Ishikawa (cell line): ENCODE data around the gene CUBN.

ENCODE experiments used
- CEBPB ChIP-seq: IDR thresholded peaks from 2 replicates; pipeline ENCODE4 v1.6.1; 2012
- CREB1 ChIP-seq: IDR thresholded peaks from 2 replicates; pipeline ENCODE4 v1.6.1; 2012; ENCODE audit warnings: low read depth
- EGR1 ChIP-seq: IDR thresholded peaks from 2 replicates; pipeline ENCODE4 v1.6.1; 2012
- EP300 ChIP-seq: IDR thresholded peaks from 2 replicates; pipeline ENCODE4 v1.6.1; 2012; ENCODE audit warnings: borderline replicate concordance
- FOXM1 ChIP-seq: IDR thresholded peaks from 2 replicates; pipeline ENCODE4 v1.6.1; 2012; ENCODE audit warnings: low read depth, borderline replicate concordance
- NFIC ChIP-seq: IDR thresholded peaks from 2 replicates; pipeline ENCODE4 v1.6.1; 2012
- RAD21 ChIP-seq: IDR thresholded peaks from 2 replicates; pipeline ENCODE4 v1.6.1; 2012; ENCODE audit warnings: low read depth
- TAF1 ChIP-seq: IDR thresholded peaks from 2 replicates; pipeline ENCODE4 v1.6.1; 2012; ENCODE audit warnings: low read depth, mild to moderate bottlenecking
- TCF12 ChIP-seq: IDR thresholded peaks from 2 replicates; pipeline ENCODE4 v1.6.1; 2012; ENCODE audit warnings: low read depth
- TEAD4 ChIP-seq: IDR thresholded peaks from 2 replicates; pipeline ENCODE4 v1.6.1; 2012
- YY1 ChIP-seq: IDR thresholded peaks from 2 replicates; pipeline ENCODE4 v1.6.1; 2012; ENCODE audit warnings: low read depth
- ZBTB7A ChIP-seq: IDR thresholded peaks from 2 replicates; pipeline ENCODE4 v1.6.1; 2012; ENCODE audit warnings: low read depth
- TF ChIP-seq, protein P1 (sequence below): IDR thresholded peaks from 2 replicates; pipeline ENCODE4 v1.6.1; 2012; ENCODE audit warnings: low read depth, mild to moderate bottlenecking
- TF ChIP-seq, protein P2 (sequence below): IDR thresholded peaks from 2 replicates; pipeline ENCODE4 v1.6.1; 2012
- TF ChIP-seq, protein P3 (sequence below): IDR thresholded peaks from 2 replicates; pipeline ENCODE4 v1.6.1; 2012

The CUBN gene

DNA sequence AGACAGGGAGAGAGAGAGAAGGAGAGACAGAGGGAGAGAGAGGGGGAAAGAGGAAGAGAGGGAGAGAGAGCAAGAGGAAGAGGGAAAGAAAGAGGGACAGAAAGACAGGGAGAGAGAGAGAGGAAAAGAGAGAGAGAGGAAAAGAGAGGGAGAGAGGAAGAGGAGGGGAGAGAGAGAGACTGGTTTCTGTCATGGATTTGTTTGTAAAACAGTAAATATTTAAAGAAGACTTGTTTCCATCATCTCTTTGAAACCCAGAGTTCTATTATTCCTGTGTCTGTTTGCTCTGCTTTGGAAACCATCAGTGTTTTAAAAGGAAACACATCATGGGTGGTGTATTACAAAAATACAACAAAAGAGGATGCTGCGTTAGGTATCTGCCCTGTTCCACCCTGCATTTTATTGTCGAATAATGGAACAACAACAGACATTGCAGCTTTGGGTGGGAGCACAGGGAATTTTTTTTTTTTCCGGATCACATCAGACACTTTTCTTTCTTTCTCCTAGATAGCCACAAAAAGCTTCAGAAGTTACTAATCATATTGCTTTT lies 161.7 kb downstream of the CUBN start:
- TF ChIP-seq NFIC (no peak), EGR1 (no peak), YY1 (no peak), CEBPB (no peak), TEAD4 (no peak), RAD21 (no peak), FOXM1 (no peak), ZBTB7A (no peak), TCF12 (no peak), EP300 (no peak), TAF1 (no peak), CREB1 (no peak)
- TF ChIP-seq, protein P1, sequence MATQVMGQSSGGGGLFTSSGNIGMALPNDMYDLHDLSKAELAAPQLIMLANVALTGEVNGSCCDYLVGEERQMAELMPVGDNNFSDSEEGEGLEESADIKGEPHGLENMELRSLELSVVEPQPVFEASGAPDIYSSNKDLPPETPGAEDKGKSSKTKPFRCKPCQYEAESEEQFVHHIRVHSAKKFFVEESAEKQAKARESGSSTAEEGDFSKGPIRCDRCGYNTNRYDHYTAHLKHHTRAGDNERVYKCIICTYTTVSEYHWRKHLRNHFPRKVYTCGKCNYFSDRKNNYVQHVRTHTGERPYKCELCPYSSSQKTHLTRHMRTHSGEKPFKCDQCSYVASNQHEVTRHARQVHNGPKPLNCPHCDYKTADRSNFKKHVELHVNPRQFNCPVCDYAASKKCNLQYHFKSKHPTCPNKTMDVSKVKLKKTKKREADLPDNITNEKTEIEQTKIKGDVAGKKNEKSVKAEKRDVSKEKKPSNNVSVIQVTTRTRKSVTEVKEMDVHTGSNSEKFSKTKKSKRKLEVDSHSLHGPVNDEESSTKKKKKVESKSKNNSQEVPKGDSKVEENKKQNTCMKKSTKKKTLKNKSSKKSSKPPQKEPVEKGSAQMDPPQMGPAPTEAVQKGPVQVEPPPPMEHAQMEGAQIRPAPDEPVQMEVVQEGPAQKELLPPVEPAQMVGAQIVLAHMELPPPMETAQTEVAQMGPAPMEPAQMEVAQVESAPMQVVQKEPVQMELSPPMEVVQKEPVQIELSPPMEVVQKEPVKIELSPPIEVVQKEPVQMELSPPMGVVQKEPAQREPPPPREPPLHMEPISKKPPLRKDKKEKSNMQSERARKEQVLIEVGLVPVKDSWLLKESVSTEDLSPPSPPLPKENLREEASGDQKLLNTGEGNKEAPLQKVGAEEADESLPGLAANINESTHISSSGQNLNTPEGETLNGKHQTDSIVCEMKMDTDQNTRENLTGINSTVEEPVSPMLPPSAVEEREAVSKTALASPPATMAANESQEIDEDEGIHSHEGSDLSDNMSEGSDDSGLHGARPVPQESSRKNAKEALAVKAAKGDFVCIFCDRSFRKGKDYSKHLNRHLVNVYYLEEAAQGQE = no peak
- TF ChIP-seq, protein P2, sequence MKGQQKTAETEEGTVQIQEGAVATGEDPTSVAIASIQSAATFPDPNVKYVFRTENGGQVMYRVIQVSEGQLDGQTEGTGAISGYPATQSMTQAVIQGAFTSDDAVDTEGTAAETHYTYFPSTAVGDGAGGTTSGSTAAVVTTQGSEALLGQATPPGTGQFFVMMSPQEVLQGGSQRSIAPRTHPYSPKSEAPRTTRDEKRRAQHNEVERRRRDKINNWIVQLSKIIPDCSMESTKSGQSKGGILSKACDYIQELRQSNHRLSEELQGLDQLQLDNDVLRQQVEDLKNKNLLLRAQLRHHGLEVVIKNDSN = no peak
- TF ChIP-seq, protein P3, sequence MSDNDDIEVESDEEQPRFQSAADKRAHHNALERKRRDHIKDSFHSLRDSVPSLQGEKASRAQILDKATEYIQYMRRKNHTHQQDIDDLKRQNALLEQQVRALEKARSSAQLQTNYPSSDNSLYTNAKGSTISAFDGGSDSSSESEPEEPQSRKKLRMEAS = no peak

DNA sequence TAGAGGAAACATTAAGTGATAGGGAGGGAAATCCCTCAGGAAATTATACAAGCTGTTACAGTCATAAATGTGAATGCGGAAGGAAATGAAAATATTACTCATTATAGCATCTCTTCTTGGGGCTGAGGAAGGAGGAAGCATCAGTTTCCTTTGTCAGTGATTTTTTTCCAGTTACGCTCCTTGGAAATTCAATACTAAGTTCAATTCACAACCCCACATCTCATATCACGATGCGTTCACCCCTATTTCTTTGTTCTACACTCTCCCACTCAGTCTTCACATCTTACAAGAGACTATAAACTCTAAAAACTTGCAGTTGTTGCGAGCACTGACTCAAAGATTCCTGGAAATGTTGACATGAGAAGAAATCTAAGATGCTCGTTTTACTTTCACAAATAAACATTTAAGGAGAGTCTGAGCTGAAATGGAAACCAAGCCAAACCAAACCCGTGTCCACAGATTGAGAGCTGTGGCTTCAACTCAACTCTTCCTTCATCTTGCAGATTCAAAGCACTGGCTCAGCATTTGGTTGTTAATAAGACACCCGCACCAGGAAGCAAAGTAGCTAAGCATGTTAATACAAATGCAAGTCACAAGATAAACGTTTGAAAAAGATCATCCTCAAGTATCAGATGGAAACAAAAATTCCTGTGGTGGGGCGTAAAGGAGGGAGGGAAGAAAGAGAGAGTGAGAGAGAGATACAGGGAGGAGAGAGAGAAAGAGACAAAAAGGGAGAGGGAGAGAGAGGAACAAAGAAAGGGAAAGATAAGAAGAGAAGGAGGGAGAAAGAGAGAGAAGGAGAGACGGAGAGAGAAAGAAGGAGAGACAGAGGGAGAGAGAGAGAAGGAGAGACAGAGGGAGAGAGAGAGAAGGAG lies 162.4 kb downstream of the CUBN start:
- no peak for TF ChIP-seq NFIC
- TF ChIP-seq, protein P3 = no peak
- TF ChIP-seq, protein P2 = no peak
- TF ChIP-seq YY1 = no peak
- TF ChIP-seq CREB1 = no peak
- TF ChIP-seq CEBPB = no peak
- no peak for TF ChIP-seq ZBTB7A
- no peak for TF ChIP-seq TCF12
- no peak for TF ChIP-seq RAD21
- TF ChIP-seq, protein P1 = no peak
- TF ChIP-seq FOXM1 = no peak
- no peak for TF ChIP-seq TEAD4
- TF ChIP-seq EP300 = no peak
- no peak for TF ChIP-seq EGR1
- no peak for TF ChIP-seq TAF1

DNA sequence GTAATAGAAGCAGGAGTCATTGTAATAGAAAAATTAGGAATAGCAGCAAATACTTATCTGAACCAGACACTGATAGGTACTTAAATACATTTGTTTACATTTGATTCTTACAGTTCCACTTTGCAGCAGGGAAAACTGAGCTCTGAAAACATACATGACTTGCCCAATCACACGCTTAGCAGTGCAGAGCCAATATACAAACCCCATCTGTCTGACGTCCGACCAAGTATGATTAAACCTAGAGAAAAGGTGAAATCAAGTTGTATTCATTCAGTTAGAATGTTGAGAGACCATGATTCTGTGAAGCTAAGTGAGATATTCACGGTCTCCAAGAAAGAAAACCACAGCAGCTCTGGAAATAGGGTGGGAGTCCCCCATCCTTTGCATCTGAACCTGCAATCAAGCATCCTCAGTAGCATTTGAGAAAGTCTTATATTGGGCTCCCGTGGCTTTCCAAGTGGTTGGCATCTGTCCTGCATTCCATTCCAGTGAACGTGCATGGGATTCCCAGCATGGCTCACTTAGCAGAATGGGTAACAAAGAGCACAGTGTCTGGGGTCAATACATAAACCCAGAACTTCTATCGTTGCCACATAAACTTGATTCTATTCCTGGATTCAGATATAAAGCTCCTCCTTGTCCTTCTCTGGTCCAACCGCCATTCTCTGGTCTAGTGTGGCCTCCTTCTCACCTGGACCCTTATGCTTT lies 163.7 kb downstream of the CUBN start:
- TF ChIP-seq TCF12 = no peak

DNA sequence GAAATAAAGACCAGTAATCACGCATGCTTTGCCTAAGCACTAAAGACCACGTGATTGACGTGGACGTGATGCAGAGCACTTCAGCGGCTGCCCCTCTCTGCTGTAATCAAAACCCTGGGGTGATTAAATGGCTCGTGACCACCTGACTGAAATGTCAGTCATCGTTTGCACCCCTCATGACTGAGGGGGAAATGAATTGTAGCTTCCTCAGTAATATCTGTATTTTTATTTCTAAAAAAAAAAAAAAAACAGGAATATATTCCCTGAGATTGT lies 164.3 kb downstream of the CUBN start:
- TF ChIP-seq FOXM1 = no peak
- no peak for TF ChIP-seq EP300
- TF ChIP-seq, protein P1 = no peak
- no peak for TF ChIP-seq TCF12
- TF ChIP-seq RAD21 = no peak
